Gastroesophageal sphincter (tissue), 4 donors: ENCODE data around the gene NME7. TPM values are rescaled to one million over a fixed set of nuclear protein-coding genes. Genes with fewer than 3 reads are reported as not detected.

Experiments
- ATAC-seq: fragments of 150-250 bp; one replicate; pipeline ENCODE4 v1.9.1; 2016; ENCODE audit warnings: mild to moderate bottlenecking, moderate library complexity
- H3K27ac ChIP-seq, 4 donors: fragments of 200-600 bp; sonication (generic) in 3 of 4; 1 replicate in 3 of 4; 2 replicates in 1 of 4; pipeline ENCODE4 v1.5.1; 2016 to 2019
- H3K27me3 ChIP-seq: fragments of 200-600 bp; sonication (generic); one replicate; pipeline ENCODE4 v1.5.1; 2019
- H3K36me3 ChIP-seq, 2 donors: fragments of 200-600 bp; sonication (generic); one replicate each; pipeline ENCODE4 v1.5.1; 2019; ENCODE audit warnings: control low read depth in 1 of 2
- H3K4me1 ChIP-seq, 3 donors: fragments of 200-600 bp; sonication (generic); 1 replicate in 2 of 3; 2 replicates in 1 of 3; pipeline ENCODE4 v1.5.1; 2016 to 2019; ENCODE audit warnings: control low read depth in 2 of 3
- H3K4me3 ChIP-seq, 2 donors: fragments of 200-600 bp; sonication (generic); one replicate each; pipeline ENCODE4 v1.5.1; 2019; ENCODE audit warnings: mild to moderate bottlenecking in 1 of 2, moderate library complexity in 1 of 2
- H3K9me3 ChIP-seq, 3 donors: fragments of 200-600 bp; sonication (generic); one replicate each; pipeline ENCODE4 v1.5.1; 2017 to 2019; ENCODE audit warnings: control low read depth in 2 of 3
- CTCF ChIP-seq, 4 experiments: fragments of 200-600 bp in 2 of 4; fragments of 450-650 bp in 2 of 4; sonication (generic) in 1 of 4; IDR thresholded peaks; one replicate each; pipeline ENCODE4 v1.5.1; 2017 to 2019; ENCODE audit warnings: antibody characterized with exemption in 4 of 4, mild to moderate bottlenecking in 2 of 4, moderate library complexity in 2 of 4
- EP300 ChIP-seq: sonication (generic); formaldehyde crosslinking; IDR thresholded peaks from one replicate; pipeline ENCODE4 v1.6.1; 2017; ENCODE audit warnings: antibody characterized with exemption, mild to moderate bottlenecking
- POLR2A ChIP-seq, 2 donors: fragments of 450-650 bp; IDR thresholded peaks; one replicate each; pipeline ENCODE4 v1.6.1; 2017; ENCODE audit warnings: antibody characterized with exemption in 2 of 2, mild to moderate bottlenecking in 2 of 2, moderate library complexity in 1 of 2
- POLR2AphosphoS5 ChIP-seq: sonication (generic); formaldehyde crosslinking; IDR thresholded peaks from one replicate; pipeline ENCODE4 v1.6.1; 2017; ENCODE audit warnings: antibody characterized with exemption
- WGBS, 2 donors: methylation state at CpG; one replicate each; pipeline ENCODE4 v1.1.5; 2018; ENCODE audit warnings: low coverage in 1 of 2; 5-methylcytosine and 5-hydroxymethylcytosine counted together
- total RNA-seq, 4 donors: library from RNA; depleted of rRNA; stranded (reverse); fragments of >200 nt; gene quantifications; one replicate each; pipeline ENCODE4 v1.1.0, GENCODE V29; 2016

The NME7 gene
- total RNA-seq, 4 donors from 2014 or later = 10.6 to 24.7 (median 14.5) TPM

GRCh38 chr1:169271098-169271497, 96.5 kb downstream of the NME7 start:
- H3K27me3 ChIP-seq = no peaks in the 10 kb centered on the region
- 74% methylated on average over 2 of the region's 2 CpGs; no CpG with 5 or more reads in 1 of the 2 donors for WGBS, 2 donors
- H3K9me3 ChIP-seq = peaks cover 0 to 8% (median 0%) of the 10 kb centered on the region in 3 donors
- H3K4me3 ChIP-seq = no peak overlapping the region
- no peak for TF ChIP-seq POLR2AphosphoS5
- no peak for TF ChIP-seq POLR2A (IDR thresholded peaks at IDR 0.05)
- TF ChIP-seq EP300 = no peak
- TF ChIP-seq CTCF (IDR thresholded peaks at IDR 0.05) = no peak
- no peaks in the 10 kb centered on the region for H3K36me3 ChIP-seq
- H3K4me1 ChIP-seq = peaks cover 0 to 11% (median 0%) of the 10 kb centered on the region in 3 donors
- no peak for ATAC-seq
- H3K27ac ChIP-seq = no peak overlapping the region

- Histone ChIP-seq H3K4me1 (peaks cover 0 to 11% (median 0%) of the 10 kb centered on the region in 3 donors), H3K36me3 (no peaks in the 10 kb centered on the region), H3K27ac (no peak overlapping the region), H3K27me3 (no peaks in the 10 kb centered on the region), H3K4me3 (no peak overlapping the region), H3K9me3 (no peaks in the 10 kb centered on the region)
- TF ChIP-seq EP300 (no peak), POLR2A (IDR thresholded peaks at IDR 0.05) (no peak), CTCF (IDR thresholded peaks at IDR 0.05) (no peak), POLR2AphosphoS5 (no peak)
- no peak for ATAC-seq
- 94% methylated on average over 1 of the region's 1 CpG; no CpG with 5 or more reads in 1 of the 2 donors for WGBS, 2 donors
These were observed 101.5 kb downstream of the NME7 start for GRCh38 chr1:169266133-169266532.

- H3K36me3 ChIP-seq = no peaks in the 10 kb centered on the region
- no peak overlapping the region for H3K27ac ChIP-seq
- no peak overlapping the region for H3K4me3 ChIP-seq
- H3K9me3 ChIP-seq = no peaks in the 10 kb centered on the region
- H3K4me1 ChIP-seq = no peaks in the 10 kb centered on the region
- TF ChIP-seq POLR2AphosphoS5 (no peak), EP300 (no peak), POLR2A (IDR thresholded peaks at IDR 0.05) (no peak), CTCF (IDR thresholded peaks at IDR 0.05) (no peak)
- no peaks in the 10 kb centered on the region for H3K27me3 ChIP-seq
- ATAC-seq = no peak
These were observed 104.5 kb downstream of the NME7 start for GRCh38 chr1:169263059-169263458.

GRCh38 chr1:169261884-169262283, 105.7 kb downstream of the NME7 start:
- H3K27ac ChIP-seq = no peak overlapping the region
- no peak overlapping the region for H3K4me3 ChIP-seq
- no peaks in the 10 kb centered on the region for H3K4me1 ChIP-seq
- no peak for ATAC-seq
- WGBS, 2 donors = 75% methylated on average over 2 of the region's 2 CpGs; no CpG with 5 or more reads in 1 of the 2 donors
- TF ChIP-seq POLR2AphosphoS5 (no peak), CTCF (IDR thresholded peaks at IDR 0.05) (no peak), POLR2A (IDR thresholded peaks at IDR 0.05) (no peak), EP300 (no peak)
- H3K36me3 ChIP-seq = peaks cover 0 to 4% of the 10 kb centered on the region in 2 donors
- H3K9me3 ChIP-seq = no peaks in the 10 kb centered on the region
- no peaks in the 10 kb centered on the region for H3K27me3 ChIP-seq

GRCh38 chr1:169260478-169261151, 107.0 kb downstream of the NME7 start:
- ATAC-seq = no peak
- 18% methylated on average over 1 of the region's 2 CpGs; no CpG with 5 or more reads in 1 of the 2 donors for WGBS, 2 donors
- no peaks in the 10 kb centered on the region for H3K9me3 ChIP-seq
- H3K27me3 ChIP-seq = no peaks in the 10 kb centered on the region
- H3K4me3 ChIP-seq = no peak overlapping the region
- peaks cover 0 to 5% of the 10 kb centered on the region in 2 donors for H3K36me3 ChIP-seq
- TF ChIP-seq CTCF (IDR thresholded peaks at IDR 0.05) (no peak), EP300 (no peak), POLR2AphosphoS5 (no peak), POLR2A (IDR thresholded peaks at IDR 0.05) (no peak)
- H3K4me1 ChIP-seq = no peaks in the 10 kb centered on the region
- no peak overlapping the region for H3K27ac ChIP-seq
